ENCODE results near the gene APIP. TPM values are rescaled to one million over a fixed set of nuclear protein-coding genes. Genes with fewer than 3 reads are reported as not detected.

APIP gene
- total and polyA plus RNA-seq, 10 of the 15 experiments (the other 5 are each of a cell fraction or from before 2014, with no cell fraction given) = 26.8 to 87.1 (median 52.8) TPM

GRCh38 chr11:34916015-34916842, at the start of gene APIP, which contains the start of gene PDHX (continued):
- peak; percentile 57; the same call in 1 of the 2 replicates for TF ChIP-seq NR2F1 (conservative IDR thresholded peaks at IDR 0.05)
- no peak for TF ChIP-seq GABPA (IDR thresholded peaks at IDR 0.05; ENCODE audit: low read depth)
- TF ChIP-seq CEBPZ (IDR thresholded peaks at IDR 0.05; ENCODE audit: low read depth, low read length) = no peak
- TF ChIP-seq, protein P1, sequence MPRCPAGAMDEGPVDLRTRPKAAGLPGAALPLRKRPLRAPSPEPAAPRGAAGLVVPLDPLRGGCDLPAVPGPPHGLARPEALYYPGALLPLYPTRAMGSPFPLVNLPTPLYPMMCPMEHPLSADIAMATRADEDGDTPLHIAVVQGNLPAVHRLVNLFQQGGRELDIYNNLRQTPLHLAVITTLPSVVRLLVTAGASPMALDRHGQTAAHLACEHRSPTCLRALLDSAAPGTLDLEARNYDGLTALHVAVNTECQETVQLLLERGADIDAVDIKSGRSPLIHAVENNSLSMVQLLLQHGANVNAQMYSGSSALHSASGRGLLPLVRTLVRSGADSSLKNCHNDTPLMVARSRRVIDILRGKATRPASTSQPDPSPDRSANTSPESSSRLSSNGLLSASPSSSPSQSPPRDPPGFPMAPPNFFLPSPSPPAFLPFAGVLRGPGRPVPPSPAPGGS (IDR thresholded peaks at IDR 0.05; ENCODE audit: borderline replicate concordance, insufficient read depth, low read depth, low read length, poor library complexity, severe bottlenecking) = no peak
- TF ChIP-seq KDM1A (IDR thresholded peaks at IDR 0.05; ENCODE audit: borderline replicate concordance) = no peak
- TF ChIP-seq RELA (IDR thresholded peaks at IDR 0.05; ENCODE audit: borderline replicate concordance, partially characterized antibody) = peak; percentile 39
- TF ChIP-seq IRF4 (IDR thresholded peaks at IDR 0.05; ENCODE audit: low read depth, low read length) = no peak
- TF ChIP-seq HDAC2 (IDR thresholded peaks at IDR 0.05) = no peak
- no peak for TF ChIP-seq HSF1 (IDR thresholded peaks at IDR 0.05; ENCODE audit: low read depth, low read length)
- TF ChIP-seq EED (IDR thresholded peaks at IDR 0.05; ENCODE audit: low read depth) = peak; percentile 46; the same call in 1 of the 2 replicates
- no peak for TF ChIP-seq NFYA (IDR thresholded peaks at IDR 0.05; ENCODE audit: borderline replicate concordance, low read depth, low read length)
- no peak; the same call in 1 of the 2 replicates for TF ChIP-seq NR2C1 (IDR thresholded peaks at IDR 0.05)
- TF ChIP-seq SMARCA5 (IDR thresholded peaks at IDR 0.05) = no peak
- TF ChIP-seq, protein P2, sequence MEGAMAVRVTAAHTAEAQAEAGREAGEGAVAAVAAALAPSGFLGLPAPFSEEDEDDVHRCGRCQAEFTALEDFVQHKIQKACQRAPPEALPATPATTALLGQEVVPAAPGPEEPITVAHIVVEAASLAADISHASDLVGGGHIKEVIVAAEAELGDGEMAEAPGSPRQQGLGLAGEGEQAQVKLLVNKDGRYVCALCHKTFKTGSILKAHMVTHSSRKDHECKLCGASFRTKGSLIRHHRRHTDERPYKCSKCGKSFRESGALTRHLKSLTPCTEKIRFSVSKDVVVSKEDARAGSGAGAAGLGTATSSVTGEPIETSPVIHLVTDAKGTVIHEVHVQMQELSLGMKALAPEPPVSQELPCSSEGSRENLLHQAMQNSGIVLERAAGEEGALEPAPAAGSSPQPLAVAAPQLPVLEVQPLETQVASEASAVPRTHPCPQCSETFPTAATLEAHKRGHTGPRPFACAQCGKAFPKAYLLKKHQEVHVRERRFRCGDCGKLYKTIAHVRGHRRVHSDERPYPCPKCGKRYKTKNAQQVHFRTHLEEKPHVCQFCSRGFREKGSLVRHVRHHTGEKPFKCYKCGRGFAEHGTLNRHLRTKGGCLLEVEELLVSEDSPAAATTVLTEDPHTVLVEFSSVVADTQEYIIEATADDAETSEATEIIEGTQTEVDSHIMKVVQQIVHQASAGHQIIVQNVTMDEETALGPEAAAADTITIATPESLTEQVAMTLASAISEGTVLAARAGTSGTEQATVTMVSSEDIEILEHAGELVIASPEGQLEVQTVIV (IDR thresholded peaks at IDR 0.05; ENCODE audit: borderline replicate concordance, partially characterized antibody) = no peak
- no peak for TF ChIP-seq FOXK2 (IDR thresholded peaks at IDR 0.05)
- no peak for TF ChIP-seq EZH2 (IDR thresholded peaks at IDR 0.05; ENCODE audit: borderline replicate concordance, control insufficient read depth, low read depth, low read length)
- peak; percentile 69 for TF ChIP-seq MXI1 (IDR thresholded peaks at IDR 0.05; ENCODE audit: low read depth, low read length)
- TF ChIP-seq, protein P3, sequence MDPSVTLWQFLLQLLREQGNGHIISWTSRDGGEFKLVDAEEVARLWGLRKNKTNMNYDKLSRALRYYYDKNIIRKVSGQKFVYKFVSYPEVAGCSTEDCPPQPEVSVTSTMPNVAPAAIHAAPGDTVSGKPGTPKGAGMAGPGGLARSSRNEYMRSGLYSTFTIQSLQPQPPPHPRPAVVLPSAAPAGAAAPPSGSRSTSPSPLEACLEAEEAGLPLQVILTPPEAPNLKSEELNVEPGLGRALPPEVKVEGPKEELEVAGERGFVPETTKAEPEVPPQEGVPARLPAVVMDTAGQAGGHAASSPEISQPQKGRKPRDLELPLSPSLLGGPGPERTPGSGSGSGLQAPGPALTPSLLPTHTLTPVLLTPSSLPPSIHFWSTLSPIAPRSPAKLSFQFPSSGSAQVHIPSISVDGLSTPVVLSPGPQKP (IDR thresholded peaks at IDR 0.05; ENCODE audit: low read depth, low read length) = no peak
